IPS-20b (cell line): ENCODE results near the gene CXCR5.

Experiments used
- H3K27ac ChIP-seq: one replicate; pipeline ENCODE4 v1.5.1; 2013; ENCODE audit warnings: low read length
- H3K27me3 ChIP-seq: 2 replicates; pipeline ENCODE4 v1.6.1; 2013; ENCODE audit warnings: mild to moderate bottlenecking, low read length, inconsistent platforms; ENCODE audit not compliant: insufficient read depth
- H3K36me3 ChIP-seq: 2 replicates; pipeline ENCODE4 v1.6.1; 2013; ENCODE audit warnings: low read depth, mild to moderate bottlenecking, inconsistent platforms, low read length, moderate library complexity; ENCODE audit not compliant: insufficient read depth
- H3K4me1 ChIP-seq: 2 replicates; pipeline ENCODE4 v1.6.1; 2013; ENCODE audit warnings: mild to moderate bottlenecking, control low read depth, inconsistent platforms, low read length, moderate library complexity; ENCODE audit not compliant: insufficient read depth
- H3K4me3 ChIP-seq: 2 replicates; pipeline ENCODE4 v1.5.1; 2013; ENCODE audit warnings: mild to moderate bottlenecking, low read length, inconsistent platforms
- H3K9ac ChIP-seq: 2 replicates; pipeline ENCODE4 v1.6.1; 2013; ENCODE audit warnings: low read depth, mild to moderate bottlenecking, inconsistent platforms, low read length, moderate library complexity
- H3K9me3 ChIP-seq: 2 replicates; pipeline ENCODE4 v1.6.1; 2013; ENCODE audit warnings: mild to moderate bottlenecking, low read depth, low read length, inconsistent platforms; ENCODE audit not compliant: insufficient read depth

Gene CXCR5

GRCh38 chr11:118881228-118881627, 2.5 kb upstream of the CXCR5 start:
- no peaks in the 10 kb centered on the region for H3K4me1 ChIP-seq

GRCh38 chr11:118882491-118882890, 1.2 kb upstream of the CXCR5 start:
- Histone ChIP-seq H3K4me1 (peaks cover 3% of the 10 kb centered on the region; the same call in 1 of the 2 replicates), H3K9ac (no peak overlapping the region), H3K36me3 (no peaks in the 10 kb centered on the region), H3K9me3 (no peaks in the 10 kb centered on the region), H3K27ac (no peak overlapping the region), H3K27me3 (no peaks in the 10 kb centered on the region), H3K4me3 (no peak overlapping the region)

More at GRCh38 chr11:118881228-118881627, 2.5 kb upstream of the CXCR5 start:
- Histone ChIP-seq H3K9me3 (no peaks in the 10 kb centered on the region), H3K9ac (no peak overlapping the region), H3K4me3 (no peak overlapping the region), H3K27ac (no peak overlapping the region), H3K36me3 (no peaks in the 10 kb centered on the region), H3K27me3 (no peaks in the 10 kb centered on the region)

- Histone ChIP-seq H3K36me3 (no peaks in the 10 kb centered on the region), H3K27me3 (peaks cover 2% of the 10 kb centered on the region; the same call in 1 of the 2 replicates), H3K9ac (no peak overlapping the region), H3K4me1 (peaks cover 8% of the 10 kb centered on the region), H3K9me3 (no peaks in the 10 kb centered on the region), H3K27ac (no peak overlapping the region), H3K4me3 (no peak overlapping the region)
These were observed 706 bp upstream of the CXCR5 start for GRCh38 chr11:118883004-118883367.

GRCh38 chr11:118884875-118885274, 1.2 kb downstream of the CXCR5 start:
- no peak overlapping the region for H3K27ac ChIP-seq
- no peaks in the 10 kb centered on the region for H3K36me3 ChIP-seq
- no peak overlapping the region for H3K4me3 ChIP-seq
- H3K9ac ChIP-seq: no peak overlapping the region
- no peaks in the 10 kb centered on the region for H3K9me3 ChIP-seq
- peaks cover 14% of the 10 kb centered on the region; the same call in 1 of the 2 replicates for H3K27me3 ChIP-seq
- peaks cover 16% of the 10 kb centered on the region for H3K4me1 ChIP-seq

- no peaks in the 10 kb centered on the region for H3K9me3 ChIP-seq
- H3K9ac ChIP-seq: no peak overlapping the region
- no peak overlapping the region for H3K4me3 ChIP-seq
- peaks cover 16% of the 10 kb centered on the region for H3K4me1 ChIP-seq
- no peak overlapping the region for H3K27ac ChIP-seq
- peaks cover 14% of the 10 kb centered on the region; the same call in 1 of the 2 replicates for H3K27me3 ChIP-seq
- no peaks in the 10 kb centered on the region for H3K36me3 ChIP-seq
These were observed 1.6 kb downstream of the CXCR5 start for GRCh38 chr11:118885319-118885718.

- H3K4me3 ChIP-seq: no peak overlapping the region
- H3K36me3 ChIP-seq: no peaks in the 10 kb centered on the region
- H3K9ac ChIP-seq: no peak overlapping the region
- no peak overlapping the region for H3K27ac ChIP-seq
- peaks cover 16% of the 10 kb centered on the region for H3K4me1 ChIP-seq
- H3K27me3 ChIP-seq: peaks cover 14% of the 10 kb centered on the region; the same call in 1 of the 2 replicates
- no peaks in the 10 kb centered on the region for H3K9me3 ChIP-seq
These were observed 2.3 kb downstream of the CXCR5 start for GRCh38 chr11:118885831-118886565.

- Histone ChIP-seq H3K27ac (no peak overlapping the region), H3K4me1 (peaks cover 16% of the 10 kb centered on the region), H3K9ac (no peak overlapping the region), H3K9me3 (no peaks in the 10 kb centered on the region), H3K27me3 (peaks cover 14% of the 10 kb centered on the region; the same call in 1 of the 2 replicates), H3K36me3 (no peaks in the 10 kb centered on the region), H3K4me3 (no peak overlapping the region)
These were observed 3.0 kb downstream of the CXCR5 start for GRCh38 chr11:118886681-118887111.

- H3K27me3 ChIP-seq: peaks cover 14% of the 10 kb centered on the region; the same call in 1 of the 2 replicates
- no peaks in the 10 kb centered on the region for H3K36me3 ChIP-seq
- H3K27ac ChIP-seq: no peak overlapping the region
- peak overlapping the region; percentile 28; the same call in 1 of the 2 replicates for H3K9ac ChIP-seq
- no peak overlapping the region for H3K4me3 ChIP-seq
- no peaks in the 10 kb centered on the region for H3K9me3 ChIP-seq
- peaks cover 16% of the 10 kb centered on the region for H3K4me1 ChIP-seq
These were observed 3.5 kb downstream of the CXCR5 start for GRCh38 chr11:118887206-118887605.

GRCh38 chr11:118888398-118888797, 4.7 kb downstream of the CXCR5 start:
- Histone ChIP-seq H3K9ac (no peak overlapping the region), H3K4me3 (no peak overlapping the region), H3K27me3 (peaks cover 14% of the 10 kb centered on the region; the same call in 1 of the 2 replicates), H3K4me1 (peaks cover 16% of the 10 kb centered on the region), H3K36me3 (no peaks in the 10 kb centered on the region), H3K9me3 (no peaks in the 10 kb centered on the region), H3K27ac (no peak overlapping the region)

GRCh38 chr11:118889797-118890196, 6.1 kb downstream of the CXCR5 start:
- no peak overlapping the region for H3K9ac ChIP-seq
- no peaks in the 10 kb centered on the region for H3K9me3 ChIP-seq
- H3K36me3 ChIP-seq: no peaks in the 10 kb centered on the region
- peaks cover 14% of the 10 kb centered on the region; the same call in 1 of the 2 replicates for H3K27me3 ChIP-seq
- peaks cover 16% of the 10 kb centered on the region for H3K4me1 ChIP-seq
- no peak overlapping the region for H3K27ac ChIP-seq
- H3K4me3 ChIP-seq: no peak overlapping the region

GRCh38 chr11:118892514-118892913, 8.8 kb downstream of the CXCR5 start:
- no peak overlapping the region for H3K9ac ChIP-seq
- H3K4me1 ChIP-seq: peaks cover 20% of the 10 kb centered on the region
- no peak overlapping the region for H3K4me3 ChIP-seq
- no peak overlapping the region for H3K27ac ChIP-seq
- H3K36me3 ChIP-seq: 0 out of 2 replicates have a peak, but pooled peaks cover 3% of the 10 kb centered on the region
- no peaks in the 10 kb centered on the region for H3K9me3 ChIP-seq
- peaks cover 14% of the 10 kb centered on the region; the same call in 1 of the 2 replicates for H3K27me3 ChIP-seq

GRCh38 chr11:118892964-118893363, 9.3 kb downstream of the CXCR5 start:
- Histone ChIP-seq H3K9ac (no peak overlapping the region), H3K4me3 (no peak overlapping the region), H3K27ac (no peak overlapping the region), H3K9me3 (no peaks in the 10 kb centered on the region), H3K36me3 (0 out of 2 replicates have a peak, but pooled peaks cover 5% of the 10 kb centered on the region), H3K27me3 (peaks cover 12% of the 10 kb centered on the region; the same call in 1 of the 2 replicates), H3K4me1 (peaks cover 18% of the 10 kb centered on the region)
